ENCODE measurements around the gene SORCS3.

GRCh38 chr10:104941662-104942061 is 300.6 kb downstream of the SORCS3 start:
- no peak for TF ChIP-seq CTCF (conservative IDR thresholded peaks at IDR 0.05; ENCODE audit: low read length)
- TF ChIP-seq EZH2phosphoT487 (IDR thresholded peaks at IDR 0.05; ENCODE audit: borderline replicate concordance) = no peak

All from Loucy (cell line).